Activated naive CD8-positive, alpha-beta T cell treated with anti-CD3 and anti-CD28 coated beads, Interleukin-2, amount 10 ng/mL, durations not matched to agents 7 days and 5 days (primary cell): ENCODE measurements around the gene PCBP3. TPM values are rescaled to one million over a fixed set of nuclear protein-coding genes. Genes with fewer than 3 reads are reported as not detected.

Experiments used
- ATAC-seq: fragments of 150-1000 bp; cut with Tn5 transposase; one replicate; pipeline ENCODE4 v1.10.0; 2021; ENCODE audit warnings: low read depth, moderate library complexity
- POLR2A ChIA-PET: fragments of 350-600 bp; sonication (Branson Sonifier 250); formaldehyde crosslinking; loops from one replicate; lab custom pipeline; 2021; ENCODE audit warnings: antibody characterized with exemption; lab: Charles Lee
- DNase-seq: peaks from one replicate; pipeline ENCODE4 v3.0.0; 2021
- H3K27ac Mint-ChIP-seq: one replicate; pipeline ENCODE4 v1.8.0; 2022; ENCODE audit warnings: mild to moderate bottlenecking, mixed read lengths
- H3K27me3 Mint-ChIP-seq: one replicate; pipeline ENCODE4 v1.8.0; 2022; ENCODE audit warnings: mild to moderate bottlenecking, moderate library complexity, mixed read lengths
- H3K36me3 Mint-ChIP-seq: one replicate; pipeline ENCODE4 v1.8.0; 2021; ENCODE audit warnings: mild to moderate bottlenecking, mixed read lengths
- H3K4me1 Mint-ChIP-seq: one replicate; pipeline ENCODE4 v1.8.0; 2021; ENCODE audit warnings: mixed read lengths
- H3K4me3 Mint-ChIP-seq: one replicate; pipeline ENCODE4 v1.8.0; 2022; ENCODE audit warnings: mild to moderate bottlenecking, moderate library complexity, mixed read lengths
- H3K9me3 Mint-ChIP-seq: one replicate; pipeline ENCODE4 v1.8.0; 2021; ENCODE audit warnings: mixed read lengths
- total RNA-seq, 2 experiments: library from RNA; stranded (reverse); gene quantifications; one replicate each; pipeline ENCODE4 v1.2.3, GENCODE V29; 2021

PCBP3 gene
- total RNA-seq, 2 experiments from 2014 or later = 1.2 TPM; not detected in 1

- H3K4me1 Mint-ChIP-seq = no peaks in the 10 kb centered on the region
- no peak for ATAC-seq
- H3K4me3 Mint-ChIP-seq = no peak overlapping the region
- DNase-seq = no peak
- no peak overlapping the region for H3K27ac Mint-ChIP-seq
- no peaks in the 10 kb centered on the region for H3K27me3 Mint-ChIP-seq
- no peaks in the 10 kb centered on the region for H3K9me3 Mint-ChIP-seq
- POLR2A ChIA-PET = no interaction called here
- no peaks in the 10 kb centered on the region for H3K36me3 Mint-ChIP-seq
Measured at GRCh38 chr21:45930792-45931191, 287.3 kb downstream of the PCBP3 start.

- Mint-ChIP-seq H3K36me3 (no peaks in the 10 kb centered on the region), H3K9me3 (no peaks in the 10 kb centered on the region), H3K27me3 (no peaks in the 10 kb centered on the region), H3K4me1 (no peaks in the 10 kb centered on the region), H3K27ac (no peak overlapping the region), H3K4me3 (no peak overlapping the region)
- ATAC-seq = no peak
- DNase-seq = no peak
- POLR2A ChIA-PET = no interaction called here
Measured at GRCh38 chr21:45931397-45931969, 288.0 kb downstream of the PCBP3 start.

DNA sequence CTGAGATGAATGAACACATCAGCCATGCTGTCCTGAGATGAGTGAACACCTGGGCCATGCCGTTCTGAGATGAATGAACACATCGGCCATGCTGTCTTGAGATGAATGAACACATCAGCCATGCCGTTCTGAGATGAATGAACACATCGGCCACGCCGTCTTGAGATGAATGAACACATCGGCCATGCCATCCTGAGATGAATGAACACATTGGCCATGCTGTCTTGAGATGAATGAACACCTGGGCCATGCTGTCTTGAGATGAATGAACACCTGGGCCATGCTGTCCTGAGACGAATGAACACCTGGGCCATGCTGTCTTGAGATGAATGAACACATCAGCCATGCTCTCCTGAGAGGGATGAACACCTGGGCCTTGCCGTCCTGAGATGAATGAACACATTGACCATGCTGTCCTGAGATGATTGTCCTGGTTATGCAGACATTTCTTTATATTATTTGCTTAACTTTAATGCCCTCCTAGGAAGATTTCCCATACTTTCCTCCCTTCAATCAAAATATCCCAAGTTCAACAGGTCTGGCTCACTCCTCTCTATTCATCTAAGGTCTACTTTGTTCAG, 289.5 kb downstream of the PCBP3 start:
- DNase-seq (no peak), ATAC-seq (no peak)
- Mint-ChIP-seq H3K4me3 (no peak overlapping the region), H3K36me3 (no peaks in the 10 kb centered on the region), H3K27ac (no peak overlapping the region), H3K9me3 (no peaks in the 10 kb centered on the region), H3K27me3 (peaks cover 2% of the 10 kb centered on the region), H3K4me1 (no peaks in the 10 kb centered on the region)
- POLR2A ChIA-PET = no interaction called here

DNA sequence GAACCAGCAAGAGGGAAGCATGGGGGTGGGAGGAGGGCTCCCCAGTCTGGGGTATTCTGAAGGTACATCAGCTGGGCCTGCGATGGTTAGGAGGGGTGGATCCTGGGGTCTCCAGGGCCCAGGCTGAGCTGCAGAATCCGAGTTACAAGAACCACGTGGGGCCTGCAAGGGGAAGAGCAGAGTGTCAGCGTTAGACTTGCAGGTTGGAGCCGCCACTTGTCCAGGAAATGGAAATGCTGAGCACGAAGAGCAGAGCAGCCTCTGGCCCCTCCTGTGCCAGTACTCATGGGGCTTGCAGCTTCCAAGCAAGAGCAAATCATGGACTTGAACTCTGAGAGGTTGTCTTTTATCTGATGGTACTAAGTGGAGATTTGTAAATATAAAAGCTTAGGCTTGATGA, 290.6 kb downstream of the PCBP3 start:
- H3K27me3 Mint-ChIP-seq = peaks cover 2% of the 10 kb centered on the region
- no peaks in the 10 kb centered on the region for H3K9me3 Mint-ChIP-seq
- no peaks in the 10 kb centered on the region for H3K36me3 Mint-ChIP-seq
- no peak for ATAC-seq
- no peak overlapping the region for H3K27ac Mint-ChIP-seq
- DNase-seq = no peak
- no peaks in the 10 kb centered on the region for H3K4me1 Mint-ChIP-seq
- H3K4me3 Mint-ChIP-seq = no peak overlapping the region
- POLR2A ChIA-PET = no interaction called here

- POLR2A ChIA-PET = no interaction called here
- Mint-ChIP-seq H3K4me1 (no peaks in the 10 kb centered on the region), H3K27me3 (peaks cover 2% of the 10 kb centered on the region), H3K4me3 (no peak overlapping the region), H3K27ac (no peak overlapping the region), H3K36me3 (no peaks in the 10 kb centered on the region), H3K9me3 (no peaks in the 10 kb centered on the region)
- no peak for ATAC-seq
- DNase-seq = no peak
Measured at GRCh38 chr21:45934554-45934953, 291.0 kb downstream of the PCBP3 start.

GRCh38 chr21:45935628-45936027, 292.1 kb downstream of the PCBP3 start:
- DNase-seq (no peak), ATAC-seq (no peak)
- Mint-ChIP-seq H3K4me3 (no peak overlapping the region), H3K4me1 (no peaks in the 10 kb centered on the region), H3K27me3 (peaks cover 2% of the 10 kb centered on the region), H3K27ac (no peak overlapping the region), H3K36me3 (no peaks in the 10 kb centered on the region), H3K9me3 (no peaks in the 10 kb centered on the region)
- POLR2A ChIA-PET = no interaction called here

DNA sequence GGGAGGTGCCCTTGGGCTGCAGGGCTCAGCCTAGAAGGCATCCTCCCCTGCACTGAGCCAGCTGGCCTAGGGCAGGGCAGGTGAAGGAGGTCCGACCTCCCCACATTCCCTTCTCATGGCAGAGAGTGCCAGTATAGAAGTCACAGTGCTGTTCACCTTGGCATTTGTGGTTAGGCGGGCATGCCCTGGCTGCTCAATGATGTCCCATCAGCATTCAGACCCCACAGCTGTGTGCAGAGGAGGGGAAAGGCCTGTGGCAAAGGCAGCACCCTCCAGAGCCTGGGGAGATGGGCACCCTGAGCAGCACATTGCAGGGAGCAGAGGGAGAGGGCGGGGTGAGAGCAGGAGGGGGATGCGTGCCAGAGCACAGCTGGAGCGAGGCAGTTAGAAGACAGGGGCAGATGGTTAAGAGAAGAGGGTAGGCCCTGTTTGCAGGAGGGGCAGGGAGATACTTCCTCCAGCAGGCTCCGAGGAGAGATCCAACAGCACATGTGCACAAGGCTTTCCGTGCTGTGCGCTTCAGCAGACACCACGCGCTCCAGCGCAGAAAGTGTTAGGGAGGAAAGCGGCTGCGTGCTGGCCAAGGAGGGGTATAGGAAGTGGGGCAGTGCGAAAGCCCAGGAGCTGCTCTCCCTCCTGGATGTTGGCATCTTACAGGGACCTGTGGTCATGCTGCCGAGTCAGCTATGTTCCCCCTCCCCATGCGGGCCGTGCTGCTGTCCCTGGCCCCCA, 294.4 kb downstream of the PCBP3 start:
- no peaks in the 10 kb centered on the region for H3K4me1 Mint-ChIP-seq
- no peak overlapping the region for H3K27ac Mint-ChIP-seq
- no peaks in the 10 kb centered on the region for H3K9me3 Mint-ChIP-seq
- DNase-seq = no peak
- no peak for ATAC-seq
- H3K36me3 Mint-ChIP-seq = no peaks in the 10 kb centered on the region
- no peak overlapping the region for H3K4me3 Mint-ChIP-seq
- POLR2A ChIA-PET = no interaction called here
- H3K27me3 Mint-ChIP-seq = peaks cover 2% of the 10 kb centered on the region

GRCh38 chr21:45938453-45938755, 294.9 kb downstream of the PCBP3 start:
- POLR2A ChIA-PET = no interaction called here
- DNase-seq (peak; percentile 15), ATAC-seq (no peak)
- no peaks in the 10 kb centered on the region for H3K36me3 Mint-ChIP-seq
- no peaks in the 10 kb centered on the region for H3K4me1 Mint-ChIP-seq
- peaks cover 2% of the 10 kb centered on the region for H3K27me3 Mint-ChIP-seq
- no peaks in the 10 kb centered on the region for H3K9me3 Mint-ChIP-seq
- no peak overlapping the region for H3K4me3 Mint-ChIP-seq
- no peak overlapping the region for H3K27ac Mint-ChIP-seq

GRCh38 chr21:45938811-45939520, 295.4 kb downstream of the PCBP3 start:
- POLR2A ChIA-PET = no interaction called here
- no peaks in the 10 kb centered on the region for H3K9me3 Mint-ChIP-seq
- no peak for DNase-seq
- no peak overlapping the region for H3K27ac Mint-ChIP-seq
- H3K36me3 Mint-ChIP-seq = no peaks in the 10 kb centered on the region
- peaks cover 2% of the 10 kb centered on the region for H3K27me3 Mint-ChIP-seq
- no peak overlapping the region for H3K4me3 Mint-ChIP-seq
- ATAC-seq = no peak
- no peaks in the 10 kb centered on the region for H3K4me1 Mint-ChIP-seq

DNA sequence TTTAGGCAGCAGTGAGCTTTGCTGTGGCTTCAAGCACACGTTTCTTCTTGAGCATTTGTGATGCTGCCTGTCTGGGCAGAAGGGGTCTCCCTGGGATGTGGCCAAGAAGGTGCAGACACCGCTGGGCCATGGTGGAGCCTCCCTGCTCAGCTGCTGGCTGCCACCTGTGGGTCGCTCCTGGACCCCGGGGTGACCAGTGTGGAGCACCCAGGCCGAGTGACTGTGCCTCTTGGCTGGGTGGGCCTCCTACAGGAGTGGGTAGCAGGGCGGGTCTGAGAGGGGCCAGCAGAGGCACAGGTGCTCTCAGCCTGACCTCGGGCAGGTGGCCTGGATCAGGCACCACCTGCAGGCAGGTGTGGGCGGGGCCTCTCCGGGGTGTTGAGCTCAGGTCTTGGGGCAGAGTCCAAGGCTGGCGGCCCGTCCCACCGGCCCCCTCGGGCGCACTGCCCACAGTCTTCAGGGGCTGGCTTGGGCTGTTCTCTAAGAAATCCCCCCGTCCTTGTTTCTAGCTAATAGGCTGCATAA, 296.1 kb downstream of the PCBP3 start:
- Mint-ChIP-seq H3K4me1 (no peaks in the 10 kb centered on the region), H3K27ac (no peak overlapping the region), H3K9me3 (no peaks in the 10 kb centered on the region), H3K4me3 (no peak overlapping the region), H3K36me3 (no peaks in the 10 kb centered on the region), H3K27me3 (peaks cover 2% of the 10 kb centered on the region)
- ATAC-seq = no peak
- DNase-seq = no peak
- POLR2A ChIA-PET = no interaction called here

- H3K36me3 Mint-ChIP-seq = no peaks in the 10 kb centered on the region
- H3K27me3 Mint-ChIP-seq = peaks cover 2% of the 10 kb centered on the region
- ATAC-seq = no peak
- H3K27ac Mint-ChIP-seq = no peak overlapping the region
- no peak overlapping the region for H3K4me3 Mint-ChIP-seq
- DNase-seq = no peak
- POLR2A ChIA-PET = no interaction called here
- no peaks in the 10 kb centered on the region for H3K9me3 Mint-ChIP-seq
- H3K4me1 Mint-ChIP-seq = no peaks in the 10 kb centered on the region
Measured at GRCh38 chr21:45940091-45940490, 296.6 kb downstream of the PCBP3 start.

DNA sequence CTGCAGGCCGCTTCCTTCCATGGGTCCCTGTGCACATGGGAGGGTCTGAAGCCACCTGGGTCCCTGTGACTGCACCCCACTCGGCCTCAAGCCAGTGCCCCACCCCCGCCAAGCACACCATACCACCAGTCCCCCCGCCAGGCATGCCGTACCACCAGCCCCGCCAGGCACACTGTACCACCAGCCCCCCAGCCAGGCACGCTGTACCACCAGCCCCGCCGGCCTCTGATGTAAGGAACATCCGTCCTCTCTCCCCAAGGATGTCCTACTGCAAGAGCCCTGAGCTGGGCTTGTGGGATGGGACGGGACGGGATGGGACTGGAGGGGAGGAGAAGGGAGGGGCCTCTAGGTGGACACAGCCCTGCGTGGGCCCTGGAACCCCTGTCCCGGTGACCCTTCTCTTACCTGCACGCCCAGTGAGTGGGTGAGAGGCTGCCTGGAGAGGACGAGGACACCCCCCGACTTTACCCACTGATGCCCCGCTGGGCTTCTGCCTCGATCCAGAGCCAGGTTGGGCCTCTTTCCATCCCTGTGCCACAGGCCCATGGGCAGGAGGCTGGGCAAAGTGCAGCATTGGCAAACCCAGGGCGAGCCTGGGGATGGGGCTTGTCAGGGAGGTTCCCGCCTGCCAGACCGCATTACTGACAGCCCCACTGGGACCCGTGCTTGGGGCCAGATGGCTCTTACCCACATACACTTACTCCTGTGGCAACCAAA, 297.3 kb downstream of the PCBP3 start:
- no peak overlapping the region for H3K27ac Mint-ChIP-seq
- no peak overlapping the region for H3K4me3 Mint-ChIP-seq
- POLR2A ChIA-PET = no interaction called here
- H3K9me3 Mint-ChIP-seq = no peaks in the 10 kb centered on the region
- ATAC-seq (no peak), DNase-seq (no peak)
- H3K27me3 Mint-ChIP-seq = peaks cover 2% of the 10 kb centered on the region
- no peaks in the 10 kb centered on the region for H3K36me3 Mint-ChIP-seq
- no peaks in the 10 kb centered on the region for H3K4me1 Mint-ChIP-seq

DNA sequence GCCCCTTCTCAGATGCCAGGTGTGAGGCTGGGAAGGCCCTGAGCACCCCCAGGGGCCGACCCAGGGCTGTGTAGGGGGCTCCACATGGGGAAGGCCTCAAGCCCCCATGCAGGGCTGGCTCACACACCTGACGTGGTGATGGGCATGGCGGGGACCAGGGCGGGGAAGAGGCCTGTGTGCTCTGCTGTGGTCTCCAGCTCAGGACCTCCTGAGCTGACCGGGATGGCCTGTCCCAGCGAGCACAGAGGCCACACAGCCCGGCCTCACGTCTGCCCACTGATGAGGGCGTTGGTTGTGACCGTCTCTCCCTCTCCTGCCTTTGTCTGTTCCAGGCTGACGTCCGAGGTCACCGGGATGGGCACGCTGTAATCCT, 297.8 kb downstream of the PCBP3 start:
- POLR2A ChIA-PET = no interaction called here
- H3K9me3 Mint-ChIP-seq = no peaks in the 10 kb centered on the region
- no peak overlapping the region for H3K4me3 Mint-ChIP-seq
- H3K36me3 Mint-ChIP-seq = no peaks in the 10 kb centered on the region
- DNase-seq = no peak
- no peak overlapping the region for H3K27ac Mint-ChIP-seq
- H3K4me1 Mint-ChIP-seq = no peaks in the 10 kb centered on the region
- no peak for ATAC-seq
- H3K27me3 Mint-ChIP-seq = peaks cover 2% of the 10 kb centered on the region
